Fibroblast of lung (primary cell): ENCODE results near the gene TGFBR3.

ENCODE experiments used
- CTCF ChIP-seq, 2 donors: IDR thresholded peaks in 1 of 2; conservative IDR thresholded peaks in 1 of 2; 1 replicate in 1 of 2; 2 replicates in 1 of 2; pipeline ENCODE4 v1.5.1; 2011 to 2012; ENCODE audit warnings: low read length in 2 of 2, control low read depth in 1 of 2, inconsistent platforms in 1 of 2, low read depth in 1 of 2, mild to moderate bottlenecking in 1 of 2
- EZH2 ChIP-seq: IDR thresholded peaks from 2 replicates; pipeline ENCODE4 v1.5.1; 2012; ENCODE audit warnings: low read length, control low read depth, mild to moderate bottlenecking; ENCODE audit errors: missing control alignments

GRCh38 chr1:91854852-91855534 is 31.0 kb downstream of the TGFBR3 start:
- TF ChIP-seq CTCF (conservative IDR thresholded peaks at IDR 0.05 in 1 of 2, IDR thresholded peaks at IDR 0.05 in 1 of 2; ENCODE audit: low read depth in 1 of 2, low read length in 2 of 2) (no peak), EZH2 (no peak)
